Activated T-helper 9 cell treated with anti-CD3 and anti-CD28 coated beads, Interleukin-2, amount 50 U/mL, for 16 hours (primary cell): ENCODE results near the gene ZNF609.
"Not testable (repeated sequence)": the region's sequence is repeated elsewhere in the genome, so short reads cannot be mapped to it uniquely, and the experiment has no call there.

Experiments used
- DNase-seq: peaks from one replicate; pipeline ENCODE4 v3.0.0-alpha.2; 2020; ENCODE audit warnings: low read depth

ZNF609 gene

DNA sequence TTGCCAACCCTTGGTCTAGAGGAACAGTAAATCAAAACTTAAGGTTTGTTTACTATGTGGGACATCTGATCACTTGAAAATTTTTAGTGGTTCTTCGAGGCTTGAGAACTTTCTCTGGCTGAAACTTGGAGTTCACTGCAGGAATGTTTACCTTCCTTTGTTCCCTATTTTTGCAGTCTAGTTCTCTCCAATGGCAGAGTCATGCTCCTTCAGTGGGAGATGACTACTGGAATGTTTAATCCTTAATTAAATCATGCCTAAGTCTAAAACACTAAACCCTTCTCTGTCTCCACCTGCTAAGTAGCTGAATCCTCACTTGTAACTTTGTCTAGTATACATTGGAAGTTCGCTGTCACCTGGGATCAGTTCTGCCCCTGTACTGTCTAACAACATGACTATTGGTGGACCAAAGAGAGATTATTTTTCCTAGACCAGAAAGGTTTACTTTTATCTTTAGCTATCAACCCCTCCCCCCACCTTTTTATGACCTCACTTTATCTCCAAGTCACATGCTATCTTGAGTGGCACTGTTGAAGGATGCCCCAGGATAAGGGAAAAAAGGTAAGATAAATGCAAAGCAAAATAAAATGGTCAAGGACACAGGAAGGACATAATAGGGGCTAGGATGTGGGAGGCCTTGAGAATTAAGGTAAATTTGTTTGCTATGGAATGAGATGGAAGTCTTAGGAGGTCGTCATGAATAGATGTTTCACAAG lies 1.2 kb upstream of the ZNF609 start:
- DNase-seq = no peak

DNA sequence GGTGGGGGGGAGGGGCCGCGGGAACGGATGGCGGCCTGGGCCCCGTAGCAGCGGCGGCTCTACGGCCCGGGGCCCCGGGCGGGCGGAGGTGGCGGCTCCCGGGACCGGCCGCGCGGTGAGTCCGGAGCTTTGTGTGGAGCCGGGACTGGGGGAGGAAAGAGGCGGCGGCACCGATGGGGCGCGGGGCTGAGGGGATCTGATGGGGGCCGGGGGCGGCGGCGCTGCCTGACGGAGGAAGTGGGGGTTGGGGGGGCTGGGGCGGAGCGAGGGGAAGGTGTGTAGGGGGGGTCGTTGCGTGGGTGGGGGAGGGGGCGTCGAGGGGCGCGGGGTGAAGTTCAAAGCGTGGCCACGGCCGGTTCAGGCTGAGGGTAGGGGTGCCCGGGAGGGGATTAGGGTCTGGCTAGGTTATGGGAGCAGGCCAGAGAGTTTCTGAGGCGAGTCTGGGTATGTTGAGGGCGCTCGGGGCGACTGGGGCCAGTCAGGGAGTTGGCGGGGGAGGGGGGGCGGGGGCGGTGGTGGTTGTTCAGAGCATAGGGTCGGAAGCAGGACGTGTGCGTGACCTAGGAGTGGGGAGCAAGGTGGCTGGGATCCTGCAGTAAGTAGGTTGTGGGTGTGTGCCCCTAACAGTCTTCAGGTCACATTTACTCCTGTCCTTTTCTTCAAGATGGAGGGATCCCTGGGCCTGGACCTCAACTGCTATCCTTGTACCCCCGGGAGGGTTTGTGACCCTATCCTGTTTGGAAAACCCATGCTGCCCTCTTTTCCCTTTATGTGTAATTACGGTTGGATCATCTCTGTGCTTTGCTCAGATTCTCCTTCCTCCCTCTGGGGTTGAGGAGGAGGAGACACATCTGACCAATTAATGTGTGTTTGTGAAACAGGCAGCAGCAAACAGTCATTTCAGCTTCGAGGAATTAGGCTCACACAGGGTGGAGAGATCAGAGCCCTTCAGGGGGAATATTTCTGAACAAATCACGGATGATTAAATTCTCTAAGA lies 644 bp downstream of the ZNF609 start:
- DNase-seq = peak; percentile 12

DNA sequence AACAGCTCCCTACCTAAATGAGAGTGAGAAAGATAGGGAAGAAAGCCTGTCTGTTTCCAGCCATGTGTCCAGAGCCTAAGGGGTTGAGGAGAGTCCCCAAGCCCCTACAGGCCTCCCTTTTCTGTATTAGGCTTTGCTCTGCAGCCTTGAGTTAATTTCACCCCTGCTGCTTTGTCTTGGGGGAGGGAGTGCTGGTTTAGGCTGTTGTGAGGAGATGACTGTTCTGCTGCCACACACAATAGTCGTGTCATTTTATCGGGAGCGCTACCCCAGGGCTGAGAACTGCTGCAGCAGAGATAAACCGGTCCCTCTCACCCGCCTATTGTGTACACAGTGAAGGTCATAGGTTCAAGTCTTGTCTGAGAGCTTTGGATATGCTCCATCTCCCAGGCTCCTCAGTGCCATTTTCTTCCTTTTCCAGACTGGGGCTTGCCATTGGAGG lies 1.4 kb downstream of the ZNF609 start:
- peak; percentile 0 for DNase-seq

DNA sequence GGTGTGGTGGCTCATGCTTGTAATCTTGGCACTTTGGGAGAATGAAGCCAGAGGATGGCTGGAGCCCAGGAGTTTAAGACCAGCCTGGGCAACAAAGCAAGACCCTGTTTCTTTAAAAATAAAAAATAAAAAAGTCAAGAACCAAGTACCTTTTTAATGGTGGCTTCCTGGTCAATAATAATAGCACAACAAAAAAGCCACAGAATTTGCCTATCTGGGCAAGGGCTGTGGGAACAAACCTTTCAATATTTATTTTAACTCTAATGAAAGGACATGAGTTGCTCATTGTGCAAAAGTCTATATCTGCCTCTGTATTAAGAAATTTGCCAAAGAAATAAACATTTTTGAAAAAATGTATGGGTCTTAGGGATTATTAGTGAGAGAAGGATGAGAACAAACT lies 2.1 kb downstream of the ZNF609 start:
- DNase-seq = no peak

DNA sequence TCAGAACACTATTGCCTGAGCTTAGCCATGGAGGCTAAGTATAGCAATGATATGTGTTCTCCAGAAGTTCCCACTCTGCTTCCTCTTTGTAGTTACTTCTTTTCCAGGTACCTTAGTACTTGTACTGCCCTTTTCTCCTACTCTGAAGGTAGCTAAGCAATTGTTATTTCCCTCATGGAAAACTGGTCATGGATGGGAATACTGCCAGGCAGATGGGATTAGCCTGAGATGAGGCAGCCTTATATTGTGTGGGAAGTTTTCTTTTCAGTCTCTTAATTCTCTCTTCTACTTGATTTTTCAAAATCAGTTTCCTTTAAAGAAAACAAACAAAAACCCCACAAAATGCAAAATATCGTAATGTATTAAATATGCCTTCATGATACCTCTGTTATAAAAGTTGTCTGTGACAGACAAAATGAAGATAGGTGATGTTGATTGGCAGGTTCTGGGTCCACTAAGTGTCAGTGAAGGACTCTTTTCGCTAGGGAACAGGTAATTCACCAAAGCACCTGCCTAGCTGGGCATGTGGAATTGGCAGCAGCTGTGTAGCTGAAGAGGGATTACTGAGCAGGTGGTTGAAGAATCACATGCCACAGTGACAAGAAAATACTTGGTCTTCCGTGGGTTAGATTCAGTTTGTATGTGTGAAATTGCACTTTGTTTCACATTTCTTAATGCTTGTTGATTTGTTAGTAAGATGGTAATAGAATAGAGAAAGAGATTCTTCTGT lies 4.1 kb downstream of the ZNF609 start:
- no peak for DNase-seq

DNA sequence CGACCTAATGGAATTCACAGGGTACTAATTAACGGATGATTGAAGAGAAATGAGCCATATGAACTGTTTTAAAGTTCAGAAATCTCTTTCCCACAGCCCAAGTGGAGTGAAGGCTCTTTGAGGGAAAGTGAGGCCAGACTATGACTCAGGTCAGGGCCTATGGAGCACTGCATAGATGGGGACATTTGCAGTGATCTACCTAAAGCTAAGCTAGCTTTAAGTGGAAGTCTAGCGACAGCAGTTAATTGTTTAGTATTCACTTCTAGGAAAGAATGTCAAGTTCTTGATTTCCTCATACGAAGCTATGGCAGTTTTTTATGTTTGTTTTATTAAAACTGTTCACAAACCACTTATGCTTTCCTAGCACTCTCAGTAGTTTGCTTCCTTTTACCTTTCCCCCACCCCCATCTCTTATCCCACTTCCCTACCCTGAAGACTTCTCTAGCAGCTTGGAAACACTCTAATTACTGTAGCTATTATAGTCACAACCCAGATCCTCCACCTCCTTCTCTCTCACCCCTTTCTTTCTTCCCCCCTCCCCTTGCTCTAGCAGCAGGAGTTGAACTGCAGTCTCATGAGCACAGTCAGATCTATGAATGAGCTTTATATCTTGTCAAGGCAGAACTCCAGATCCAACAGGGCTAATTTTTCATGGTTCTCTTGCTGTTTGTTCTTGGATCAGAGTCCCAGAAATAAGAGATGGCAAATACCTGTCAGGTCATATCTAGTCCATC lies 6.2 kb downstream of the ZNF609 start:
- no peak for DNase-seq

DNA sequence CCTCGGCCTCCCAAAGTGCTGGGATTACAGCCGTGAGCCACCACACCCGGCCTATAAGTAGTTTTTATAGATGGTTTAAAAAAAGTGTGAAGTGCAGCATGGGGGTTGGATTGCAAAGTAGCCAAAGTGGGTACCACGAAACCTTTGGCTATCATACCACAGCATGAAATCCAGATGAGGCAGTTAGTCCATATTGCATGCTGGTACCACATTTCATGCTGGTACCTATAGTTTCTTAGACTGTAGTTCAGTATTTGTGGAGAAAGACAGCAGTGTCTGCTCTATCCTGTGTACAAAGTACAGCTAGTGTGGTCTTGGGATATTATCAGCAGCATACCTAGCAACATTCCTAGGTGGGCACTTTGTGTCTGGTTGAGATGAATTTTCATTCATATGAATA lies 11.8 kb downstream of the ZNF609 start:
- no peak for DNase-seq

DNA sequence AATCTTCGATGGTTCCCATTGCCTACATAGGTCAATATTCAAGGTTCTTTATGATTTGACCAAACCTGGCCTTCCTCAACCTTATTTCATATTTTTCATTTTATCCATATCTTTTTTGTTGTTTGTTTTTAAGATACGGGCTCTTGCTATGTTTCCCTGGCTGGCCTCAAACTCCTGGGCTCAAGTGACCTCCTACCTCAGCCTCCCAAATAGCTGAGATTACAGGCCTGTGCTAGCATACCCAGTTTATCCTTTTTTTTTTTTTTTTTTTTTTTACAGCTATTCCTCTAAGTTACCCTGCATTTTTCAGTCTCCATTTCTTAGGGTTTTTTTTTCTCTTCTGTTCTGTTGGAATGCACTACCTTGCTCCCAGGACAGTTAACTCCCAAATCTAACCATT lies 14.5 kb downstream of the ZNF609 start:
- DNase-seq = no peak

DNA sequence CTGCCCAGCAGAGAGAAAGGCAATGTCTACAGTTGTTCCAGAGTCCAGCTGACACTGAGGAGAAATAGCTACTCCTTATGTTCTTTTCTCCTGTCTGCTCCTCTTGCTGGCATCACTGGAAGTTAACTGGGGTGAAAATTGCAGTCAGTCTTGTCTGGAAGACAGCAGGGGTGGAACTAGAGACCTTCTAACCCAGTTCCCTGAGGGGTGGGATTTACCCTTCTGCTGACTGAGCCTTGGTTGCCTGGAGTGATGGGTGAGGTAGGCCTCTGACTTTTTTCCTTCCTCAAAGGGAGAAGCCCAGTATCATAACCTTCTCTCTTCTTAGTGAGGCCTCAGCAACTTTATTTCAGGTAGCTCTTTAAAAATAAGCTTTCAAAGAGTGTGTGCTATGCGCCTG lies 16.2 kb downstream of the ZNF609 start:
- no peak for DNase-seq

DNA sequence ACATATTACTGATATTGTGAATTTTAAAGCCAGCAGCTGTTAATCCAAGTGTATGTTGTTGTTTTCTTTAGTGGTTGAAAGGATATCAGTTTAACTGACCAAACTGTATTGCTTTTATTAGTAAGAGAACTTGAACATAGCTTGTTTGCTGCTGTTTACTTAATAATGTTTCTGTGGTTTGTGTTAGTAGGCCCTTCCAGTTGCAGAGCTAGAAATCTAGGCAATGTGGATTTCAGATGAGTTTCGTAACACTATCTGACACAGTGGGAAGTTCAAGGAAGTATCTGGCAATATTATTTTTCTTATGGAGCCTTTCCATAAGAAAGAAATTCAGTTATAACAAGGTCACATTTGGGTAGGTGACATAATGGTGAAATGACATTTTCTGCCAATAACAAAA lies 18.5 kb downstream of the ZNF609 start:
- no peak for DNase-seq

DNA sequence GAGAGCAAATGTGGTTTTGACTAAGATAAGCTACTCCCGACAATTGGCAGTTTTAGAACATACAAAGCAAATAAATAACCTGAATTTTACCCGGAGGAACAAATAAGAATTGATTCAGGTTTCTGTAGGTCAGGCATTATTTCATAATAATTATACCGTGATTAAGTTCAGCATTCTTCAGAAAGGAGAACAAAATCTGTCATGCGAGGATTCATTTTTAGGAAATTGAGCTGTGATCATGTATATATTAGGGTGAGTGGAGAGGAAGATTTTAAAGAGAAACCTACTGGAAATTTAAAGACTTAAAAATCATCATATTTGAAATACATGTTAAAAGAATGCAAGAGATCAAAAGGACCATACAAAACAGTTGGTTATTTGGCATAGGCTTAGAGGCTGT lies 20.5 kb downstream of the ZNF609 start:
- DNase-seq = no peak

DNA sequence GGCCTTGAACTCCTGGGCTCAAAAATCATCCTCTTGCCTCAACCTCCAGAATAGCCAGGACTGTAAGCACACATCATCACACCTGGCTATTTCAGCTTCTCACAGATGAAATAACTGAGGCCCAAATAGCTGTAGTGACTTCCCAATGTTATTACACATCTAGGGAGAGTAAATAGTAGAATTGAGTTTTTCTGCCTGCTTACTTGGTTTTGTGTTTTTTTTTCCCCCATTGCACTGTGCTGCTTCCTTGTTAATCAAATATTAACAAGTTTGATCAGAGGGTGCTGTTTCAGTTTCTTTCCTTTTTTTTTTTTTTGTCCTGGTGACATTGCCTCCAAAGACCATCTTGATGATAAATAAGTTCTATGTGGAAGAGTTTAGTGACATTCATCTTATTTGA lies 23.4 kb downstream of the ZNF609 start:
- no peak for DNase-seq

DNA sequence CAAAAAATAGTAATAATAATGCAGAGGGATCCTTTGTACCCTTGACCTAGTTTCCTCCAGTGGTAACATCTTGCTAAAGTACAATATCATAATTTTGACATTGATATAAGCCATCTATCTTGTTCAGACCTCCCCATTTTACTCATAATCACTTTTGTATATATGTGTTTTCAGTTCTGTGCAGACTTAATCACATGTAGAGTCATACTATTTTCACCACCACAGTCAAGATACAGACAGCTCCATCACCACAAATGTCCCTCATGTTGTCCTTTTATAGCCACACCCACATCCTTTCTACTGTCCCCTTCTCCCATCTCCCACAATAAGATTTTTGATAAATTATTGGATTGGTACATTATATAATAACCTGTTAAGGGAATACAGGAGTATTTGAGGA lies 25.4 kb downstream of the ZNF609 start:
- DNase-seq = no peak

DNA sequence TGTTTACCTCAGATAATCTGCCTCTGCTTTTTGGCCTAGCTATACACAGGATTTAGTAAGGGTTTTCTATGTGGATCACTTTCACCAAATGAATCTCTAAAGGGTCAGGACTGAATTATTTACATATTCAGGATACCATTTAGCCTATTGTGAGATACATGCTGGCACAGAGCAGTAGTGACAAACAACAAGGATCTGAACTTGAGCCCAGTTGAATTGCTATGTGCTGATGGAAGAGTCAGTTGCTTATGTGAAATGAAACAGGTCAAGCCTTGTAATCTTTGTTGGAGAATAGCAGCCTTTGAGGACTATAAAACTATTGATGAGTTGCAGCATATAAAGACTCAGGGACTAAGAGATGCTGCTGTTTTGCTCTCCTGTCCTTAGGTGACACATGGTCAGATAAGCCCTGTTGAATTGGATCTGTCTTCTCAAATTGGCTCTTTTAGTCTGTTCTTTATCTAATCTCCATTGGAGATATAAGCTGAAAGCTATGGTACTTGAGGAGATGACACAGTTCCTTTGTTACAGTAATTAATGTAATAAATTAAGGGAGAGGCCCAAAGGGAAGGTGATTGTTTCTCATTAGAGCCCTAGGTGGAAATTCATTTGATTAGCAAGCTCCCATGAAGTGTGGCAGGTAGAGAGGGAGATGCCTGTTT lies 30.4 kb downstream of the ZNF609 start:
- DNase-seq = no peak

DNA sequence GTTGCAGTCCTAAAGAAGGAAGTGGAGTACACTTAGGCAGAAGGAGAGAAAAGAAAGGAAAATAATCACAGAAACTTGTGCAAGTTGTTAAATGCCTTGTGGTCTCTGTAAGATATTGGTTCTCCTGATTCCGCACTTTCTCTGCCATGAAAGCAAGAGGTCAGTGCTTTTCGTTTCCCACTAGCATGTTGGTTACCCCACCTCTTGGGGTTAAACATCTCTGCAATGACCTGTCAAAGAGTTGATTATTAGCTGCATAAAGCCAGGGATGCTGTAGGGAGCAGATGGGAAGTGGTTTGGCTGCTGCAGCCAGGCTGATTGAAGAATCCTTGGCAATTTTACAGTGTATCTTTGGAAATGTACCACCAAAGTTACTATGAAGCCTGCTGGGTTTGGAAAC lies 33.3 kb downstream of the ZNF609 start:
- no peak for DNase-seq

DNA sequence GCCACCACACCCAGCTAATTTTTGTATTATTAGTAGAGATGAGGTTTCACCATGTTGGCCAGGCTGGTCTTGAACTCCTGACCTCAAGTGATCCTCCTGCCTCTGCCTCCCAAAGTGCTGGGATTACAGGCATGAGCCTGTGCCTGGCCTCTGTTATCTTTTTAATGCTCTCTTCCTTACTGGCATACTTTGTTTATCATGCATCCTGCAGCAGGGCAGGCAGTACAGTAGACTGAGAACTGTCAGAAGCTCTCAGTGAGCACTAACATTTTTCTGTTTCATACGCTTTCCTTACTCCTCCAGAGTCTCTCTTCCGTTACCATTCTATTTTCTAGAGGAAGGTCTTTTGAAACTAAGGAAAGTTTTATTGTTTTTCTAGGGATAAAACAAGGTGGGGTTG lies 35.6 kb downstream of the ZNF609 start:
- not testable (repeated sequence) for DNase-seq

DNA sequence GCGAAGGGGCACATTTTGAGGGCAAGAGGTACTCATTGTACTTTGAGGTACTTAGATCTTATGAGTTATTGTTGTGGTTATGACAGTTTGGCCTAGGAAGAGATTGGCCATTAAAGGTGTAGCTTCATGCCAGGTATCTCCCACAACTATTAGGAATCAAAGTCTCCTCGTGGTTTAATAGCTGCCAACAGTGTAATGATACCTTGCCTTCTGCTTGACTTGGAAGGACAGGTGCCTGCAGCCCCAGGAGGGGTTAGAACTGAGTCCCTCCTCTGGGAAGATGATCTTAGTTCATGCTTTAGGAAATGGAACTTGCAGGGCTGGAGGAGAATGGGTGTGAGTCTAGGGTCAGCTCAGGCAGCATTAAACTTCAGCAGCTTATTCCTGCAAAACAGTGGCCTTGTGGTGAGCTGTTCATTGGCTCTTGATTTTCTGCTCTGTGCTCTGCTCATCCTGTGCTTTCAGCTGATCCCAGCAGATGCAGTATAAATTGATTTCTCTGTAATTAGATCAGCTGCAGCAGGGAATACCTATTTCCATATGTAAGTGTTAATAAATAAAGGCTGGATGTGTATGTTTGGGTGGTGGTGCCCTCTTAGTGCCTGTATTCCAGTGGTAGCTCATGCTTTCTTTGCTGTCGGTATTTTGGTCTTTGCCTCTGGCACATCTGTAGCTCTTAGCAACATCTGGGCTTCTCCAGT lies 40.5 kb downstream of the ZNF609 start:
- no peak for DNase-seq

DNA sequence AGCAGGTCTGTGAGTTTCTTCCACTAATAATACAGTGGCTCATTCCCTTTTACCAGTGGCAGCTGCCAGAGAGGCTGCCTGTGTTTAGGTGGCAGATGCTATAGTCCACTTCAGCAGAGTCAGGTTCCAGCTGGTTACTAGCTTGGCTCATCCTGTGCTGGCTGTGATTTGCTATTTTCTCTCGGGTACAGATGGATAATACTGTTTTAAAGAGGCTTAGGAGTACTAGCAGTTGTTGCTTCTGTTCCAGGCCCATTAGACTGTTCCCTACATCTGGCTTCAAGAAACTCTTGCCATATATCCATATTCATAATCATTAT lies 41.0 kb downstream of the ZNF609 start:
- no peak for DNase-seq

DNA sequence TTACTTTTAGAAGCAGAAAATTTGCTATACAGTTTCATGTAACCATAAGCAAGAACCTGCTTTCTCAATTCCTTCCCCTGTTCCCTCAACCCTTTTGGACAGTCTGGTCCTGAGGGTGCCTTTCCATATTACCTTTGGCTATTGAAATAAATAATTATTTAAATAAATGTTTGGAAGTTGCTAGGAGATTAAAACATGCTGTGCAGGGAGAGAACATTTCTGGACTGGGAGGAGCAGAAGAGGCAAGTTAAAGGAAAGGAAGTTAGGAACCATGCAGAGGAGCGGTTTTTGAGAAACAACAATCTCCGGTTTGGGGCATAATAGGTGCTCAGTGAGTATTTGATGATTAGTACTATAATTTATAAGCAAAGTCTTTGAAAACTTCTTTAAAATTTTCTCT lies 41.8 kb downstream of the ZNF609 start:
- DNase-seq = no peak

DNA sequence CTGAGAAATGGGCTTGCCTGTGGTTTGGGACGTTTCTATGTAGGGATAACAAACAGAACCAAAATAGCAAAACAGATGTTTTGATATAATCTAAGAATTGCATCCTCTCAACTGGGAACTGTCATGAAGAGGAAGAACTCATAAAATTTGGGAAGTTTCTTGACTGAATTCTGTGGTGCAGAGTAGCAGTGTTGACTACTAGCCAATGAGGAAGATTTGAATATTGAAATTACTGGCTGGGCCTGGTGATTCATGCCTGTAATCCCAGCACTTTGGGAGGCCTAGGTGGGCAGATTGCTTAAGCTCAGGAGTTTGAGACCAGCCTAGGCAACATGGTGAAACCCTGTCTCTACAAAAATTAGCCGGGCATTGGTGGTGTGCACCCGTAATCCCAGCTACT lies 42.2 kb downstream of the ZNF609 start:
- DNase-seq = no peak

DNA sequence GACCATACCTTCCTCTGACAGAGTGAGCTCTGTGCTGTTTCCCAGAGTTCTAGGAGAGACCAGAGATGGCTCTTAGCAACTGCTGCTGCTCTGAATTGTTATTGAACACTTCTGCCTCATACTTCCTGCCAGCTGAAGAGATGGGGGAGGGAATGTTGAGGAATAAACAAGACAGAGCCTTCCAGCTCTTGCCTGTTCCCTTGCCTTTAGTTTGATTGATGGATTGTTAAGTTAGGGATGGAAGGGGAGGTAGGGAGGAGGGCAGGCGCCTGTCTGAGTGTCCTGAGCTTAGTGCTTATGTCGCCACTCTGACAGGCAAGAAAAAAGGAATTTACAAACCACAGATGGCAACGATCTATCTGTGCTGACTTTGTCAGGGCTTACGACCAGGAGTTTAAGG lies 42.8 kb downstream of the ZNF609 start:
- no peak for DNase-seq
